ENCODE data around the gene CLSTN2.

The CLSTN2 gene

GRCh38 chr3:140148824-140149390 is 213.9 kb downstream of the CLSTN2 start:
- Histone ChIP-seq H3K4me1 (ENCODE audit: low read depth, poor library complexity, severe bottlenecking) (no peaks in the 10 kb centered on the region), H2AFZ (ENCODE audit: low read depth) (no peak overlapping the region), H3K27ac (no peak overlapping the region), H3K27me3 (ENCODE audit: insufficient read depth, low read depth) (no peaks in the 10 kb centered on the region), H4K20me1 (ENCODE audit: insufficient read depth) (no peaks in the 10 kb centered on the region), H3K4me3 (IDR thresholded peaks at IDR 0.05; ENCODE audit: insufficient read depth, low read depth, low read length) (no peak overlapping the region), H3K36me3 (ENCODE audit: insufficient read depth) (no peaks in the 10 kb centered on the region), H3K4me2 (no peak overlapping the region), H3K79me2 (ENCODE audit: insufficient read depth, low read depth) (no peaks in the 10 kb centered on the region), H3K9ac (no peak overlapping the region)
- no peak for TF ChIP-seq CTCF (conservative IDR thresholded peaks at IDR 0.05; ENCODE audit: low read depth, low read length)

- no peak overlapping the region for H3K4me2 ChIP-seq
- no peaks in the 10 kb centered on the region for H3K4me1 ChIP-seq (ENCODE audit: low read depth, poor library complexity, severe bottlenecking)
- H3K4me3 ChIP-seq (IDR thresholded peaks at IDR 0.05; ENCODE audit: insufficient read depth, low read depth, low read length) = no peak overlapping the region
- H3K27ac ChIP-seq = no peak overlapping the region
- no peaks in the 10 kb centered on the region for H3K36me3 ChIP-seq (ENCODE audit: insufficient read depth)
- no peak overlapping the region for H3K9ac ChIP-seq
- H3K79me2 ChIP-seq (ENCODE audit: insufficient read depth, low read depth) = no peaks in the 10 kb centered on the region
- H4K20me1 ChIP-seq (ENCODE audit: insufficient read depth) = no peaks in the 10 kb centered on the region
- no peaks in the 10 kb centered on the region for H3K27me3 ChIP-seq (ENCODE audit: insufficient read depth, low read depth)
- TF ChIP-seq CTCF (conservative IDR thresholded peaks at IDR 0.05; ENCODE audit: low read depth, low read length) = no peak
- no peak overlapping the region for H2AFZ ChIP-seq (ENCODE audit: low read depth)
Observed at GRCh38 chr3:140151321-140151720, 216.3 kb downstream of the CLSTN2 start.

GRCh38 chr3:140152851-140153639 is 218.1 kb downstream of the CLSTN2 start:
- Histone ChIP-seq H2AFZ (ENCODE audit: low read depth) (no peak overlapping the region), H3K9ac (no peak overlapping the region), H3K4me2 (no peak overlapping the region), H3K79me2 (ENCODE audit: insufficient read depth, low read depth) (no peaks in the 10 kb centered on the region), H3K27me3 (ENCODE audit: insufficient read depth, low read depth) (no peaks in the 10 kb centered on the region), H4K20me1 (ENCODE audit: insufficient read depth) (no peaks in the 10 kb centered on the region), H3K4me3 (IDR thresholded peaks at IDR 0.05; ENCODE audit: insufficient read depth, low read depth, low read length) (no peak overlapping the region), H3K4me1 (ENCODE audit: low read depth, poor library complexity, severe bottlenecking) (no peaks in the 10 kb centered on the region), H3K27ac (no peak overlapping the region), H3K36me3 (ENCODE audit: insufficient read depth) (no peaks in the 10 kb centered on the region)
- TF ChIP-seq CTCF (conservative IDR thresholded peaks at IDR 0.05; ENCODE audit: low read depth, low read length) = no peak

GRCh38 chr3:140153736-140154135 is 218.8 kb downstream of the CLSTN2 start:
- H3K4me2 ChIP-seq = no peak overlapping the region
- H3K9ac ChIP-seq = no peak overlapping the region
- no peak overlapping the region for H3K27ac ChIP-seq
- no peak for TF ChIP-seq CTCF (conservative IDR thresholded peaks at IDR 0.05; ENCODE audit: low read depth, low read length)
- H3K4me3 ChIP-seq (IDR thresholded peaks at IDR 0.05; ENCODE audit: insufficient read depth, low read depth, low read length) = no peak overlapping the region
- H4K20me1 ChIP-seq (ENCODE audit: insufficient read depth) = no peaks in the 10 kb centered on the region
- no peaks in the 10 kb centered on the region for H3K4me1 ChIP-seq (ENCODE audit: low read depth, poor library complexity, severe bottlenecking)
- H2AFZ ChIP-seq (ENCODE audit: low read depth) = no peak overlapping the region
- no peaks in the 10 kb centered on the region for H3K27me3 ChIP-seq (ENCODE audit: insufficient read depth, low read depth)
- no peaks in the 10 kb centered on the region for H3K36me3 ChIP-seq (ENCODE audit: insufficient read depth)
- H3K79me2 ChIP-seq (ENCODE audit: insufficient read depth, low read depth) = no peaks in the 10 kb centered on the region
